DOHH2 (cell line): ENCODE data around the gene SYVN1.
A peak's percentile ranks its signal among the peaks of the same experiment; 100 is the strongest.

Experiments used
- H3F3A ChIP-seq: fragments of 200-600 bp; sonication (generic), shearing (Covaris generic); 2 replicates; pipeline ENCODE4 v1.6.0; 2016; ENCODE audit warnings: antibody characterized with exemption, mild to moderate bottlenecking; ENCODE audit not compliant: control insufficient read depth, insufficient read depth
- H3K27ac ChIP-seq: fragments of 200-600 bp; sonication (generic); 2 replicates; pipeline ENCODE4 v1.5.1; 2014; ENCODE audit warnings: low read depth, mild to moderate bottlenecking, low read length, moderate library complexity
- H3K27me3 ChIP-seq: fragments of 200-600 bp; sonication (generic); 2 replicates; pipeline ENCODE4 v1.6.1; 2014; ENCODE audit warnings: mild to moderate bottlenecking, low read length, mixed read lengths; ENCODE audit not compliant: control insufficient read depth
- H3K36me3 ChIP-seq: fragments of 200-600 bp; sonication (generic); 2 replicates; pipeline ENCODE4 v1.6.1; 2014; ENCODE audit warnings: mild to moderate bottlenecking, low read length, moderate library complexity, mixed read lengths; ENCODE audit not compliant: control insufficient read depth
- H3K4me1 ChIP-seq: fragments of 200-600 bp; sonication (generic); 2 replicates; pipeline ENCODE4 v1.6.1; 2014; ENCODE audit warnings: mild to moderate bottlenecking, low read length, mixed read lengths; ENCODE audit not compliant: control insufficient read depth
- H3K4me2 ChIP-seq: fragments of 200-600 bp; sonication (generic); 2 replicates; pipeline ENCODE4 v1.6.0; 2014; ENCODE audit warnings: mild to moderate bottlenecking, low read length, moderate library complexity
- H3K4me3 ChIP-seq: fragments of 200-600 bp; sonication (generic); 2 replicates; pipeline ENCODE4 v1.5.1; 2014; ENCODE audit warnings: mild to moderate bottlenecking, low read length, mixed read lengths
- H3K79me2 ChIP-seq: fragments of 200-600 bp; sonication (generic); 2 replicates; pipeline ENCODE4 v1.6.1; 2014; ENCODE audit warnings: mild to moderate bottlenecking, low read length, mixed read lengths; ENCODE audit not compliant: control insufficient read depth
- H3K9me2 ChIP-seq: fragments of 200-600 bp; sonication (generic); replicated peaks from 2 replicates; pipeline ENCODE4 v1.6.1; 2014; ENCODE audit warnings: mild to moderate bottlenecking, low read length, mixed read lengths; ENCODE audit not compliant: control insufficient read depth
- H3K9me3 ChIP-seq: fragments of 200-600 bp; sonication (generic); 2 replicates; pipeline ENCODE4 v1.6.1; 2014; ENCODE audit warnings: antibody characterized with exemption, low read length, mixed read lengths; ENCODE audit not compliant: control insufficient read depth, insufficient read depth
- H4K20me1 ChIP-seq: fragments of 200-600 bp; sonication (generic); 2 replicates; pipeline ENCODE4 v1.6.0; 2014; ENCODE audit warnings: low read depth, mild to moderate bottlenecking, antibody characterized with exemption, low read length, moderate library complexity; ENCODE audit not compliant: control insufficient read depth, insufficient read depth
- EZH2phosphoT487 ChIP-seq: fragments of 200-600 bp; sonication (generic); IDR thresholded peaks from 2 replicates; pipeline ENCODE4 v1.6.1; 2017; ENCODE audit warnings: borderline replicate concordance, mild to moderate bottlenecking, antibody characterized with exemption, low read length, moderate library complexity, mixed read lengths
- TF ChIP-seq, protein P1 (sequence below): fragments of 200-600 bp; sonication (generic); IDR thresholded peaks from one replicate; pipeline ENCODE4 v1.5.1; 2014; ENCODE audit warnings: antibody characterized with exemption, mild to moderate bottlenecking, low read depth, low read length; ENCODE audit not compliant: poor library complexity, severe bottlenecking

SYVN1 gene

DNA sequence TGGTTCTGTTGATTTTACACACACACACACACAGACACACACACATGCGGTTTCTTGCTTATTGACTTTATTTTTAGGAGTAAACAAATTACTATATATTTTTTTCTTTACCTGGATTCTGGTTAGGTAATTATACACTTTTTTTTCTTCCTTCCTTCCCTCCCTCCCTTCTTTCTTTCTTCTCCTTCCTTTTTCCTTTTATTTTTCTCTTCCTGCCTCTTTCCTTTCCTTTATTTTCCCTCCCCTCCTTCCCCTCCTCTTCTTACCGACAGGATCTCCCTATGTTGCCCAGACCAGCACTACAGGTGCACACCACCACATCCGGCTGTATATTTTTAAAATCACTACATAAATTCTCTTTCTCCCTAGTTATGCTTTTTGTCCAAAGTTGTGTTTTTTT, 32.6 kb upstream of the SYVN1 start:
- H3K4me1 ChIP-seq: peaks cover 29% of the 10 kb centered on the region
- no peaks in the 10 kb centered on the region for H3K9me3 ChIP-seq
- H3K27me3 ChIP-seq: no peaks in the 10 kb centered on the region
- no peaks in the 10 kb centered on the region; the same call in 1 of the 2 replicates for H3F3A ChIP-seq
- peak overlapping the region; percentile 27; the same call in 1 of the 2 replicates for H3K4me2 ChIP-seq
- TF ChIP-seq, protein P1, sequence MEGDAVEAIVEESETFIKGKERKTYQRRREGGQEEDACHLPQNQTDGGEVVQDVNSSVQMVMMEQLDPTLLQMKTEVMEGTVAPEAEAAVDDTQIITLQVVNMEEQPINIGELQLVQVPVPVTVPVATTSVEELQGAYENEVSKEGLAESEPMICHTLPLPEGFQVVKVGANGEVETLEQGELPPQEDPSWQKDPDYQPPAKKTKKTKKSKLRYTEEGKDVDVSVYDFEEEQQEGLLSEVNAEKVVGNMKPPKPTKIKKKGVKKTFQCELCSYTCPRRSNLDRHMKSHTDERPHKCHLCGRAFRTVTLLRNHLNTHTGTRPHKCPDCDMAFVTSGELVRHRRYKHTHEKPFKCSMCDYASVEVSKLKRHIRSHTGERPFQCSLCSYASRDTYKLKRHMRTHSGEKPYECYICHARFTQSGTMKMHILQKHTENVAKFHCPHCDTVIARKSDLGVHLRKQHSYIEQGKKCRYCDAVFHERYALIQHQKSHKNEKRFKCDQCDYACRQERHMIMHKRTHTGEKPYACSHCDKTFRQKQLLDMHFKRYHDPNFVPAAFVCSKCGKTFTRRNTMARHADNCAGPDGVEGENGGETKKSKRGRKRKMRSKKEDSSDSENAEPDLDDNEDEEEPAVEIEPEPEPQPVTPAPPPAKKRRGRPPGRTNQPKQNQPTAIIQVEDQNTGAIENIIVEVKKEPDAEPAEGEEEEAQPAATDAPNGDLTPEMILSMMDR: no peak
- TF ChIP-seq EZH2phosphoT487: no peak
- H3K4me3 ChIP-seq: no peak overlapping the region
- no peaks in the 10 kb centered on the region for H3K36me3 ChIP-seq
- H3K79me2 ChIP-seq: no peaks in the 10 kb centered on the region
- peak overlapping the region; percentile 5; the same call in 1 of the 2 replicates for H3K27ac ChIP-seq
- no peaks in the 10 kb centered on the region for H4K20me1 ChIP-seq
- H3K9me2 ChIP-seq: no peaks in the 10 kb centered on the region

DNA sequence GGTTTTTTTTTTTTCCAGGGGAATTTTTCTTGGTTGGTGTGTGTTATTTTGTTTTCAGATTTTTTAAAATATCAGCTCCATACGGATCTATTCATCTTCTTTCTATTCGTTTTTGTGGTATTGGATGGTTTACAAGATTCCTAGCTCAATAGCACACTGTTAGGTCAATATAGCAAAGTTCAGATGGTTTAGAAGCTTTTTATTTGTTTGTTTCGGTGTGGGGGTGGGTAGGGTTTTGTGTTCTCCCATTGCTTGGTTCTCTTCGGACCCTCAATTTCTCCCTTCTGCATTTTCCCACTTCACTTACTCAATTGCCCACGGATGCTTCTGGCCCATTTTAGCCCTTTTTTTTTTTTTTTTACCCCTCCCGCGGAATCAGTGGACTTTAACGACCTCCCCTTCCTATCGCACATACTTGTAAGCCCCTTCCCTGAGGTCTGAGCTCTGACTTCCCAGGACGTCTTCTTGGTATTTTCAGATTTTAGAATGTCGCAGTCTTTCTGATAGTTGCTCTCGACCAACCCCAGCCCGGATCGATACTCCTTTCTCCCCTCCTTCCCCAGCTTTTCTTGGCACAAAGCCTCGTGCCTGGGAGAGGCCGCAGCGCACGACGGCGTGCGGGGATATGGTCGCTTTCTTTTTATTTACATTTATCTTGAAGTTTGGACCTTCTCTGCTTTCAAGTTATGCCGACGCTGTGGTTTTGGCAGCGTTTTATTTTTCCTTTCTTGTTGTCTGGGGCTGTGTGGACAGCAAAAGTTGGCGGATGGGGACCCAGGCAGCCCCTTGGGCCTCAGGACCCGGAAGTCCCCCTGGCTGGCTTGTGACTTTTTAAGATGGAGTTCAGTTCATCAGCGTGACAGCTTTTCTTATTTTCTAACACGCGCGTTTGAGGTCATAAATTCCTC, 31.3 kb upstream of the SYVN1 start:
- H4K20me1 ChIP-seq: no peaks in the 10 kb centered on the region
- H3K9me2 ChIP-seq: no peaks in the 10 kb centered on the region
- peaks cover 35% of the 10 kb centered on the region for H3K4me1 ChIP-seq
- no peak overlapping the region for H3K27ac ChIP-seq
- H3K36me3 ChIP-seq: no peaks in the 10 kb centered on the region
- peaks cover 5% of the 10 kb centered on the region; the same call in 1 of the 2 replicates for H3F3A ChIP-seq
- H3K9me3 ChIP-seq: no peaks in the 10 kb centered on the region
- no peaks in the 10 kb centered on the region for H3K27me3 ChIP-seq
- no peaks in the 10 kb centered on the region for H3K79me2 ChIP-seq
- no peak overlapping the region for H3K4me2 ChIP-seq
- no peak for TF ChIP-seq EZH2phosphoT487
- TF ChIP-seq, protein P1: no peak
- H3K4me3 ChIP-seq: no peak overlapping the region

DNA sequence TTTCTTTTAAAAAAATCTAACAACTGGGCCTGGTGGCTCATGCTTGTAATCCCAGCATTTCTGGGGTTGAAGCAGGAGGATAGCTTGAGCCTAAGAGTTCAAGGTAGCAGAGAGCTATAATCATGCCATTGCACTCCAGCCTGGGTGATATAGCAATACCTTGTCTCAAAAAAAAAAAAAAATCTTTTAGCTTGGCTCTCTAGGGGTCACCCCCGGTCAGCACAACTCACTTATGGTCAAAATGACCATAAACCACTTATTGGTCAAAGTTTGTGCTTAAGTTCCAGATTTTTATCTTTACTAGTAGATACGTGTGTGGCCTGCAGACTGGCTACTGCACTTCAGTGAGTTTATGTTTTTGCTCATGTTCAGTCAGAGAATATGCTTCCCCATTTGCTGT, 29.4 kb upstream of the SYVN1 start:
- H3K27me3 ChIP-seq: no peaks in the 10 kb centered on the region
- H4K20me1 ChIP-seq: no peaks in the 10 kb centered on the region
- peaks cover 43% of the 10 kb centered on the region for H3K4me1 ChIP-seq
- H3F3A ChIP-seq: peaks cover 9% of the 10 kb centered on the region; the same call in 1 of the 2 replicates
- H3K4me2 ChIP-seq: no peak overlapping the region
- no peaks in the 10 kb centered on the region for H3K79me2 ChIP-seq
- H3K9me2 ChIP-seq: no peaks in the 10 kb centered on the region
- no peaks in the 10 kb centered on the region for H3K36me3 ChIP-seq
- TF ChIP-seq, protein P1: no peak
- no peak for TF ChIP-seq EZH2phosphoT487
- no peaks in the 10 kb centered on the region for H3K9me3 ChIP-seq
- no peak overlapping the region for H3K4me3 ChIP-seq
- no peak overlapping the region for H3K27ac ChIP-seq
